ENCODE results near the gene MARCHF5. TPM values are rescaled to one million over a fixed set of nuclear protein-coding genes. Genes with fewer than 3 reads are reported as not detected.

Gene MARCHF5
- total RNA-seq, 1 experiment from 2014 or later: 32.2 TPM

GRCh38 chr10:92241501-92241900 lies 49.5 kb upstream of the MARCHF5 start:
- TF ChIP-seq ZNF263 (CRISPR knock-in tag; IDR thresholded peaks at IDR 0.05; ENCODE audit: low read depth) (no peak), ATF6 (CRISPR knock-in tag; IDR thresholded peaks at IDR 0.05) (no peak), ATF1 (CRISPR knock-in tag; IDR thresholded peaks at IDR 0.05) (no peak), GABPB1 (CRISPR knock-in tag; IDR thresholded peaks at IDR 0.05) (no peak), CREB1 (CRISPR knock-in tag; IDR thresholded peaks at IDR 0.05) (no peak), MAX (CRISPR knock-in tag; IDR thresholded peaks at IDR 0.05) (no peak), FOXJ3 (CRISPR knock-in tag; IDR thresholded peaks at IDR 0.05; ENCODE audit: borderline replicate concordance) (no peak), CREM (CRISPR knock-in tag; IDR thresholded peaks at IDR 0.05) (no peak), ZBTB43 (CRISPR knock-in tag; IDR thresholded peaks at IDR 0.05) (no peak), HMGA2 (CRISPR knock-in tag; IDR thresholded peaks at IDR 0.05) (no peak), MLX (CRISPR knock-in tag; IDR thresholded peaks at IDR 0.05) (no peak), ZNF416 (CRISPR knock-in tag; IDR thresholded peaks at IDR 0.05) (no peak), JAZF1 (CRISPR knock-in tag; IDR thresholded peaks at IDR 0.05) (no peak), E2F1 (CRISPR knock-in tag; IDR thresholded peaks at IDR 0.05) (no peak), ZNF671 (CRISPR knock-in tag; IDR thresholded peaks at IDR 0.05) (no peak), IRF1 (CRISPR knock-in tag; IDR thresholded peaks at IDR 0.05) (no peak), TCF7 (CRISPR knock-in tag; IDR thresholded peaks at IDR 0.05; ENCODE audit: low read depth) (no peak), USF1 (CRISPR knock-in tag; IDR thresholded peaks at IDR 0.05) (no peak), HMGXB4 (CRISPR knock-in tag; IDR thresholded peaks at IDR 0.05) (no peak)
- H3K27ac Mint-ChIP-seq: peak overlapping the region; percentile 91; the same call in 1 of the 2 replicates
- H3K9me3 Mint-ChIP-seq: no peaks in the 10 kb centered on the region
- CTCF ChIA-PET: interaction anchor here (1.0 to 1.9 kb wide), 2 partner anchors 49 to 193 kb away, joined by 3 to 14 read pairs; partner anchors contain the start of genes CPEB3 and MARCHF5
- peaks cover 36% of the 10 kb centered on the region for H3K4me1 Mint-ChIP-seq
- DNase-seq (ENCODE audit: low spot score) (no peak), ATAC-seq (no peak)
- H3K36me3 Mint-ChIP-seq: no peaks in the 10 kb centered on the region
- H3K4me3 Mint-ChIP-seq: peak overlapping the region; percentile 91
- H3K27me3 Mint-ChIP-seq (ENCODE audit: low read depth): peaks cover 40% of the 10 kb centered on the region
- POLR2A ChIA-PET: interaction anchor here (0.6 to 1.6 kb wide), 2 partner anchors 25 to 49 kb away, joined by 4 to 7 read pairs; partner anchors contain the start of genes CPEB3 and MARCHF5
